VCaP (cell line): ENCODE data around the gene NPTX2.

Experiments
- H3K27ac ChIP-seq: fragments of 450-650 bp; 2 replicates; pipeline ENCODE4 v1.5.1; 2017
- CTCF ChIP-seq: fragments of 450-650 bp; conservative IDR thresholded peaks from 2 replicates; pipeline ENCODE4 v1.5.1; 2017; ENCODE audit warnings: mild to moderate bottlenecking, moderate library complexity

NPTX2 gene

GRCh38 chr7:98628418-98628817 is 11.3 kb downstream of the NPTX2 start:
- no peak for TF ChIP-seq CTCF
- H3K27ac ChIP-seq: no peak overlapping the region

GRCh38 chr7:98629001-98629431 is 11.9 kb downstream of the NPTX2 start:
- peak overlapping the region; percentile 30; the same call in 1 of the 2 replicates for H3K27ac ChIP-seq
- TF ChIP-seq CTCF: no peak

- no peak overlapping the region for H3K27ac ChIP-seq
- no peak for TF ChIP-seq CTCF
Measured at GRCh38 chr7:98630149-98630548, 13.1 kb downstream of the NPTX2 start.

- no peak overlapping the region for H3K27ac ChIP-seq
- TF ChIP-seq CTCF: no peak
Measured at GRCh38 chr7:98630770-98631169, 13.7 kb downstream of the NPTX2 start.

- H3K27ac ChIP-seq: no peak overlapping the region
- no peak for TF ChIP-seq CTCF
Measured at GRCh38 chr7:98638853-98639252, 21.8 kb downstream of the NPTX2 start.

GRCh38 chr7:98640375-98640774 is 23.3 kb downstream of the NPTX2 start:
- no peak overlapping the region for H3K27ac ChIP-seq
- no peak for TF ChIP-seq CTCF

- H3K27ac ChIP-seq: no peak overlapping the region
- no peak for TF ChIP-seq CTCF
Measured at GRCh38 chr7:98641646-98642500, 24.8 kb downstream of the NPTX2 start.
